Ovary (tissue), 3 donors: ENCODE results near the gene IVD.

Experiments
- CTCF ChIP-seq, 3 donors: fragments of 450-650 bp in 2 of 3; fragments of 200-600 bp in 1 of 3; IDR thresholded peaks; one replicate each; pipeline versions ENCODE4 v1.5.1 to v1.8.0; 2016 to 2022; ENCODE audit warnings: antibody characterized with exemption in 3 of 3, mild to moderate bottlenecking in 1 of 3
- EP300 ChIP-seq: sonication (generic); formaldehyde crosslinking; IDR thresholded peaks from one replicate; pipeline ENCODE4 v1.6.1; 2017; ENCODE audit warnings: antibody characterized with exemption
- POLR2A ChIP-seq: fragments of 450-650 bp; IDR thresholded peaks from one replicate; pipeline ENCODE4 v1.6.1; 2017; ENCODE audit warnings: antibody characterized with exemption, mild to moderate bottlenecking, moderate library complexity
- donor health status: DM: no; HTN: no; CAD: no.

GRCh38 chr15:40392986-40393948, 12.3 kb upstream of the IVD start:
- TF ChIP-seq CTCF (IDR thresholded peaks at IDR 0.05) (no peak), EP300 (no peak), POLR2A (no peak)
